OCI-LY7 (cell line): ENCODE measurements around the gene CNTLN. TPM values are rescaled to one million over a fixed set of nuclear protein-coding genes. Genes with fewer than 3 reads are reported as not detected.

Source experiments
- BruUV-seq: library from RNA; stranded (reverse); fragments of 400-500 nt; replicated peaks from 2 replicates; lab custom pipeline; 2021; lab: Mats Ljungman, UMichigan
- CTCF ChIA-PET: fragments of 300-600 bp; sonication (Branson Sonifier 250); formaldehyde crosslinking; loops from one replicate; lab custom pipeline; 2022; ENCODE audit warnings: antibody characterized with exemption; ENCODE audit not compliant: unreplicated experiment; lab: Charles Lee
- POLR2A ChIA-PET: fragments of 300-600 bp; sonication (Branson Sonifier 250); formaldehyde crosslinking; loops from one replicate; lab custom pipeline; 2022; ENCODE audit warnings: antibody characterized with exemption; lab: Charles Lee
- DNase-seq: peaks from one replicate; pipeline ENCODE4 v3.0.0-alpha.2; 2015; ENCODE audit warnings: low spot score
- H2AFZ ChIP-seq: fragments of 200-600 bp; sonication (generic), shearing (Covaris generic); 2 replicates; pipeline ENCODE4 v1.6.1; 2014; ENCODE audit warnings: mild to moderate bottlenecking, antibody characterized with exemption, low read length, moderate library complexity
- H3K27ac ChIP-seq: fragments of 200-600 bp; sonication (generic); 2 replicates; pipeline ENCODE4 v1.5.1; 2014; ENCODE audit warnings: mixed run types, low read depth, mild to moderate bottlenecking, moderate library complexity, low read length, inconsistent platforms; ENCODE audit not compliant: poor library complexity, severe bottlenecking
- H3K36me3 ChIP-seq: fragments of 200-600 bp; sonication (generic); 2 replicates; pipeline ENCODE4 v1.6.1; 2014; ENCODE audit warnings: mild to moderate bottlenecking, antibody characterized with exemption, low read length, moderate library complexity, mixed read lengths; ENCODE audit not compliant: insufficient read depth
- H3K4me1 ChIP-seq: fragments of 200-600 bp; sonication (generic); 2 replicates; pipeline ENCODE4 v1.5.1; 2014; ENCODE audit warnings: mild to moderate bottlenecking, low read length; ENCODE audit not compliant: insufficient read depth, poor library complexity, severe bottlenecking
- H3K4me2 ChIP-seq: fragments of 200-600 bp; sonication (generic); 2 replicates; pipeline ENCODE4 v1.6.1; 2014; ENCODE audit warnings: mild to moderate bottlenecking, low read length
- H3K4me3 ChIP-seq: fragments of 200-600 bp; sonication (generic); 2 replicates; pipeline ENCODE4 v1.5.1; 2014; ENCODE audit warnings: mild to moderate bottlenecking, low read depth, low read length; ENCODE audit not compliant: poor library complexity, severe bottlenecking
- H3K79me2 ChIP-seq: fragments of 200-600 bp; sonication (generic); 2 replicates; pipeline ENCODE4 v1.6.1; 2016; ENCODE audit warnings: low read depth, mild to moderate bottlenecking, low read length, moderate library complexity, mixed read lengths; ENCODE audit not compliant: insufficient read depth
- H3K9me2 ChIP-seq: fragments of 200-600 bp; sonication (generic); 2 replicates; pipeline ENCODE4 v1.6.1; 2016; ENCODE audit warnings: mild to moderate bottlenecking, low read length, mixed read lengths; ENCODE audit not compliant: insufficient read depth
- H3K9me3 ChIP-seq: fragments of 200-600 bp; sonication (generic); 2 replicates; pipeline ENCODE4 v1.6.1; 2014; ENCODE audit warnings: mild to moderate bottlenecking, mixed run types, low read length, mixed read lengths
- H4K20me1 ChIP-seq: fragments of 200-600 bp; sonication (generic); 2 replicates; pipeline ENCODE4 v1.6.1; 2014; ENCODE audit warnings: mild to moderate bottlenecking, antibody characterized with exemption, low read length, moderate library complexity, mixed read lengths; ENCODE audit not compliant: insufficient read depth
- CTCF ChIP-seq: fragments of 200-600 bp; sonication (generic); conservative IDR thresholded peaks from 2 replicates; pipeline ENCODE4 v1.5.1; 2014; ENCODE audit warnings: mild to moderate bottlenecking, antibody characterized with exemption, low read length, moderate library complexity, mixed read lengths
- EZH2phosphoT487 ChIP-seq: fragments of 200-600 bp; sonication (generic); IDR thresholded peaks from 2 replicates; pipeline ENCODE4 v1.6.1; 2018; ENCODE audit warnings: low read depth, borderline replicate concordance, mild to moderate bottlenecking, mixed run types, antibody characterized with exemption, low read length, moderate library complexity, mixed read lengths
- intact Hi-C: fragments of 100-400 bp; cut with micrococcal nuclease; formaldehyde crosslinking; loops from one replicate; pipeline ENCODE4 v1.10.0; 2022; ENCODE audit not compliant: unreplicated experiment
- total RNA-seq, 2 experiments: library from RNA; depleted of rRNA in 1 of 2; stranded (reverse); fragments of >200 nt in 1 of 2; shearing (Covaris generic) in 1 of 2; gene quantifications; 2 replicates each; pipeline ENCODE4 v1.2.3, GENCODE V29; 2014 to 2022

CNTLN gene
- total RNA-seq, 2 experiments from 2014 or later, result not detected

GRCh38 chr9:17315341-17315740, 180.5 kb downstream of the CNTLN start:
- intact Hi-C loops, result no loop called here
- no peak for DNase-seq
- H3K27ac ChIP-seq, result no peak overlapping the region
- TF ChIP-seq EZH2phosphoT487, result no peak
- no peak for TF ChIP-seq CTCF
- no peaks in the 10 kb centered on the region for H4K20me1 ChIP-seq
- H2AFZ ChIP-seq, result no peak overlapping the region
- H3K4me3 ChIP-seq, result no peak overlapping the region
- H3K36me3 ChIP-seq, result no peaks in the 10 kb centered on the region
- no peaks in the 10 kb centered on the region for H3K79me2 ChIP-seq
- no peaks in the 10 kb centered on the region for H3K9me2 ChIP-seq
- no TSS peak for BruUV-seq
- ChIA-PET POLR2A (interaction anchor here (0.6 kb wide), 1 partner anchor 1021 kb away, joined by 6 read pairs; no protein-coding TSS in a partner anchor), CTCF (no interaction called here)
- H3K4me1 ChIP-seq, result no peaks in the 10 kb centered on the region
- no peaks in the 10 kb centered on the region for H3K9me3 ChIP-seq
- H3K4me2 ChIP-seq, result no peak overlapping the region

- no peak overlapping the region for H3K27ac ChIP-seq
- H4K20me1 ChIP-seq, result no peaks in the 10 kb centered on the region
- DNase-seq, result no peak
- H3K9me2 ChIP-seq, result no peaks in the 10 kb centered on the region
- no peaks in the 10 kb centered on the region for H3K9me3 ChIP-seq
- intact Hi-C loops, result no loop called here
- no peak for TF ChIP-seq EZH2phosphoT487
- TF ChIP-seq CTCF, result no peak
- no peak overlapping the region for H2AFZ ChIP-seq
- no peaks in the 10 kb centered on the region for H3K79me2 ChIP-seq
- CTCF ChIA-PET, result no interaction called here
- H3K4me2 ChIP-seq, result no peak overlapping the region
- H3K4me3 ChIP-seq, result no peak overlapping the region
- BruUV-seq, result no TSS peak
- POLR2A ChIA-PET, result interaction anchor here (0.6 to 1.0 kb wide), 2 partner anchors 10 to 12 kb away, joined by 3 read pairs; no protein-coding TSS in a partner anchor
- no peaks in the 10 kb centered on the region for H3K4me1 ChIP-seq
- no peaks in the 10 kb centered on the region for H3K36me3 ChIP-seq
These were observed 184.0 kb downstream of the CNTLN start for GRCh38 chr9:17318821-17319320.

GRCh38 chr9:17319864-17320263, 185.0 kb downstream of the CNTLN start:
- Histone ChIP-seq H3K9me2 (no peaks in the 10 kb centered on the region), H3K79me2 (no peaks in the 10 kb centered on the region), H2AFZ (no peak overlapping the region), H3K9me3 (no peaks in the 10 kb centered on the region), H3K4me3 (no peak overlapping the region), H3K27ac (no peak overlapping the region), H4K20me1 (no peaks in the 10 kb centered on the region), H3K4me2 (no peak overlapping the region), H3K36me3 (no peaks in the 10 kb centered on the region), H3K4me1 (no peaks in the 10 kb centered on the region)
- no TSS peak for BruUV-seq
- no peak for TF ChIP-seq CTCF
- no peak for TF ChIP-seq EZH2phosphoT487
- DNase-seq, result no peak
- ChIA-PET POLR2A (interaction anchor here (1.0 kb wide), 1 partner anchor 9 kb away, joined by 3 read pairs; no protein-coding TSS in a partner anchor), CTCF (no interaction called here)
- intact Hi-C loops, result no loop called here
